Stimulated activated CD4-positive, alpha-beta T cell treated with anti-CD3 and anti-CD28 coated beads, Interleukin-2, amount 100 ng/mL, for 24 hours (primary cell): Measurements from ENCODE around the gene TADA3.

ENCODE experiments used
- DNase-seq, 2 donors: peaks; one replicate each; pipeline ENCODE4 v3.0.0-alpha.2; 2020

The TADA3 gene, protein sequence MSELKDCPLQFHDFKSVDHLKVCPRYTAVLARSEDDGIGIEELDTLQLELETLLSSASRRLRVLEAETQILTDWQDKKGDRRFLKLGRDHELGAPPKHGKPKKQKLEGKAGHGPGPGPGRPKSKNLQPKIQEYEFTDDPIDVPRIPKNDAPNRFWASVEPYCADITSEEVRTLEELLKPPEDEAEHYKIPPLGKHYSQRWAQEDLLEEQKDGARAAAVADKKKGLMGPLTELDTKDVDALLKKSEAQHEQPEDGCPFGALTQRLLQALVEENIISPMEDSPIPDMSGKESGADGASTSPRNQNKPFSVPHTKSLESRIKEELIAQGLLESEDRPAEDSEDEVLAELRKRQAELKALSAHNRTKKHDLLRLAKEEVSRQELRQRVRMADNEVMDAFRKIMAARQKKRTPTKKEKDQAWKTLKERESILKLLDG

DNA sequence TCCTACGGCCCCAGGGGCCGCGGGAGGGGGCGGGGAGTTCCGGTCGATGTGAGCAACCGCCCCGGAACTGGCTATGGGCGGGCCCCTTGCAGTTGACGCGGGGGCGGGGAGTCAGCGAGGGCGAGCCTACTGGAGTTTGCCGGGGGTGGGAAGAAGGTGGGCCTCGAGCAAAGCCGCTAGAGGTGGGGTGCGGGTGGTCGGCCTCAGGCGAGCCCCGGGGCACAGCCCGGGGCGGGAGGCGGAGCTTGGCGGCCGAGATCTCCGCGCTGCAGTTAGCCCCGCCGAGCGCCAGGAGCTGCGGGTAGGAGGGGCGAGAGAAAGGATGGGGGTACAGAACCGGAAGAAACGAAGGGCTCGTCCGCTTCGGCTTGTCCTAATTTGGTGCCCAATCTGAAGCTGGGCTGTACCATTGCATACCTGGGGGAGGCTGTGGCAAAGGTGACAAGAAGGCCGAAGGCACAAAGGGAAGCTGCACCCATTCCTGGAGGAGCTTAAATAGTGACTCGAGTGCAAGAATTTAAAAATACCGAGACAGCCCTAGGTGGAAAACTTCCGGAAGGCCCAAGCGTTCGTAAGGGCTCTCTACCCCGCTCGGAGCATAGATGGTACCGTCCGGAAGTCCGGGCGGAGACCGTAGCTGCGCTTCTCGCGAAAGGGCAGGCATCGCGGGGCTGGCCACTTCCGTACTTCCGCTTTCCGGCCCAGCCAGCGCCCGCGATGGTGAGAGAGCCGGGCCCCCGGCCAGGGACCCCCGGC lies at the start of gene TADA3, which contains the start of gene ARPC4:
Gene TADA3 (minus strand): TSS at position 69 of the 756 bp plus-strand sequence. CDS start 1,007 bp downstream, outside the sequence.
Gene ARPC4 (plus strand): TSS at position 678 of the 756 bp plus-strand sequence. CDS start 40 bp downstream, at position 718.
- DNase-seq: peak; percentile 91 to 92

DNA sequence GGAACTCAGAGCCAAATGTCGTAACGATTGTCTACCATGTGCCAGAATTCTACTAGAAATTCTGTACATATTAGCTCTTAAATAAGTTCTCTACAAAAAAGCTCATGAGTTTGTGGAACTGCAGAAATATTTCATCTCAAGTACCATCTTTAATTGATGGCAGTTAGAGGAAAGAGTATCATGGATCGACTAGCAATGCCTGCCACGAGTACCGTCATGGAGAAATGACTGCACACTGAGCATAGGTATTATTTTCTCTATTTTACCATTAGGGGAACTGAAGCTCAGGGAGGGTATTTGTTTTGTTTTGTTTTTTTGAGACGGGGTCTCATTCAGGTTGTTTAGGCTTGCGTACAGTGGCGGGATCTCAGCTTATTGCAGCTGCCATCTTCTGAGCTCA lies 48.7 kb upstream of the TADA3 start:
- DNase-seq: no peak

DNA sequence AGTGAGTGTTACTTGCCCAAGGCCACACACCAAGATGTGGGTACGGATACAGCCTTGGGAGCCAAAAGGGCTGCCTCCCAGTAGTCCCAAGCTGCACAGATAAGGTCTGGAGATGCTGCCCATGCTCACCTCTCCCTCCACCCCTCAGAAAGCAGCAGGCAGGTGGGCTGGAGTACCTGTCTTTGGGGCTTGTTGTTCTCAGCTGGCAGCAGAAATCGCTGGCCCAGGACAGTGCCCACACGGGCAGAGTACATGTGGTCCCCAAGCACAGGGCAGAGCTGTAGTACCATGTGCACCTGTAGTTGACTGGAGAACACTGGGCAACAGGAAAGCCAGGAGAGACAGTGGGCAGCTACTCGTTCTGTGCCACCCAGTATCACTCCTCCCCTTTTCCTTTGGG lies 46.6 kb upstream of the TADA3 start:
- DNase-seq: no peak

DNA sequence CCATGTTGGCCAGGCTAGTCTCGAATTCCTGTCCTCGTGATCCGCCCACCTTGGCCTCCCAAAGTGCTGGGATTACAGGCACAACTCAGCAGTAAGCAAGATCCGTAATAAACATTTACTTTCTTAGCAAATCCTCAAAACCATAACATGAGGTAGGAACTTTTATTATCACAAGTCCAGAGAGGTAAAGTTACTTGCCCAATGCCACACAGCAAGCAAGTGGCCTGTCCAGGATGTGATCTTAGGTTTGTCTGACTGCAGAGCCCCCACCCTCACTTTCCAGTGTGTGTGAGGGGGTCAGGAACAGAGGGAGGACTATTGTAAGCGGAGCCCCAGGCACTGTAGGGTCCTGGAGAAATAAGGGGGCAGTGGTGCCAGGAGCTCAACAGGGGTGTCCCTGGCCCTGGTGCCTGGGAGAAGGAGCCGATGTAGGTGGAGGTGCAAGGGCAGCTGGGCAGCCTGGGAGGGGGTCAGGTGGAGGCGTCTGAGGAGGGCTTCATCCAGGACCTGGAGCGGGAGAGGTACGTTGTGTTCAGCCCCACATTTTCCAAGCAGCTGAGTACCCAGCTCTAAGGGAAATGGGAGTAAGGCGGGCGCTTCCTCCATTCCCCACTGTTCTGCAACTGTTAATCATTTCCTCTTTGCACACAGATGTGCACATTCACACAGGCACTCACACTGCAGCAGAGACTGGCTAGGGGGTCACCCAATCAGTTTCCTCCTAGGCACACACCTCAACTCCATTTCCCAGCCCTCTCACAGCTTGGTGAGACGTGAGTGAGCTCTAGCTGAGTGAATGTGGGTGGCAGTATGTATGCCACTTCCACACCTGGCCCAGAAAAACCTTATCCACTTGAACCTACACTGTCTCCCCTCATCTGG lies 45.7 kb upstream of the TADA3 start:
- no peak for DNase-seq

DNA sequence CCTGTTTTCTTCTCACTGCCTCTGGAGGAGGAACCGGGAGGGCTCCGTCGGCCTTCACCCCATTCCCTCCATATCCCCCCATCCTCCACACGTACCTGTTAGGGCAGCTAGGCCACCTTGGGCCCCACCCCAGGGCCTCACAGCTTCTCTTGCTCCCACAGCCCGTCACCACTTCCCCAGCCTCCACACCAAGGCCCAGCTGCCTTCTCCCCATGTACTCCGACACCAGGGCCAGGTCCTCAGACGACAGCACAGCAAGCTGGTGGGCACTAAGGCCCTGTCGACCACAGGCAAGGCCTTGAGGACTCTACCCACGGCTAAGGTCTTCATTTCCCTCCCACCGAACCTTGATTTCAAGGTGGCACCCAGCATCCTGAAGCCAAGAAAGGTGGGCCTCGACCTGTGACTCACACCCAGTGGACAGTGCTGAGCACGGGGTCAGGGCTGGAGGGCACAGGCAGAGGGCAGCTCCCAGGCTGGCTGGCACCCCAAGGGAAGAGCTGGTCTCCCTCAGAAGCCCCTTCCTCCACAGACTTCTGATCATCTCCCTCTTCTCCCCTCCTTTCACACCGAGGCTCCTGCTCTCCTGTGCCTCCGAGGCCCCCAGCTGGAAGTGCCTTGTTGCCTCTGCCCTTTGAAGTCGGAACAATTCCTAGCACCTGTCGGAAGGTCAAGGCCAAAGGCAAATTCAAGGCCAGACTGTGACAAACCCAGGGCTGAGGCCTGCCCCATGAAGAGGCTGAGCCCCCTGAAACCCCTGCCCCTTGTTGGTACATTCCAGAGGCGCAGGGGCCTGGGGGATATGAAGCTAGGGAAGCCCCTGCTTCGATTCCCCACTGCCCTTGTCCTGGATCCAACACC lies 42.5 kb upstream of the TADA3 start:
- DNase-seq: no peak

DNA sequence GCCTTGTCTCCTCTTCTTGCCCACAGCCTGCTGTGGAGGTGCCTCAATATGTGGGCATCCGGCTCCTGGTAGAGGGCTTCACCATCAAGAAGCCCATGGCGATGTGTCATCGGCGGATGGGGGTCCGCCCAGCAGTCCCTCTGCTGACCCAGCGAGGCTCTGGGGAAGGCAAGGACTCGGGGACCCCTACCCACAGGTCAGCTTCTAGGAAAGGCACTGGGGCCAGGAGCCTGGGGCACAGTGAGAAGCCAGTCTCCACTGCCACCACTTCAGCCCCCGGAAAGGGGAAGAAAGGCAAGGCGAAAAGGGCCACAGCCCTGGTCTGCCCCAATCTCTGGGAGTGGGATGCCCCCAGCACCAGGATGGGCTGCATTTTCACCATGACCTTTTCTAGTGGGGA lies 40.8 kb upstream of the TADA3 start:
- DNase-seq: no peak

DNA sequence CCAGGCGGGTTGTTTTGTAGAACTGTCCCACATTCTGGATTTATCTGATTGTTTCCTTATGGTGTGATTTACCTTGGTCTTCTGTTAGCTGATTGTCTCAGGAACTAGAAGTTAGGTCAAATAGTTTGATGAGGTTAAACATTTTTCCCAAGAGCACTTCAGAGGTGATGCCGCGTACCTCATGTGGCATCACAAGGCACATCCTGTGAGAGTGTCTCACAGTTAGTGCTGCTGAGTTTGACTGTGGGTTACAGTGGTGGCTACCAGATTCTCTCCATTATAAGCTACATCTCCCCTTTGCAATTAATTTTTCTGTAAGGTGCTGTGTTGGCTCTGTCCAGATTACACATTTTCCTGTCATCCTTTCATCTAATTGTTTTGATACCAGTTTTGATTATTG lies 39.0 kb upstream of the TADA3 start:
- DNase-seq: no peak

DNA sequence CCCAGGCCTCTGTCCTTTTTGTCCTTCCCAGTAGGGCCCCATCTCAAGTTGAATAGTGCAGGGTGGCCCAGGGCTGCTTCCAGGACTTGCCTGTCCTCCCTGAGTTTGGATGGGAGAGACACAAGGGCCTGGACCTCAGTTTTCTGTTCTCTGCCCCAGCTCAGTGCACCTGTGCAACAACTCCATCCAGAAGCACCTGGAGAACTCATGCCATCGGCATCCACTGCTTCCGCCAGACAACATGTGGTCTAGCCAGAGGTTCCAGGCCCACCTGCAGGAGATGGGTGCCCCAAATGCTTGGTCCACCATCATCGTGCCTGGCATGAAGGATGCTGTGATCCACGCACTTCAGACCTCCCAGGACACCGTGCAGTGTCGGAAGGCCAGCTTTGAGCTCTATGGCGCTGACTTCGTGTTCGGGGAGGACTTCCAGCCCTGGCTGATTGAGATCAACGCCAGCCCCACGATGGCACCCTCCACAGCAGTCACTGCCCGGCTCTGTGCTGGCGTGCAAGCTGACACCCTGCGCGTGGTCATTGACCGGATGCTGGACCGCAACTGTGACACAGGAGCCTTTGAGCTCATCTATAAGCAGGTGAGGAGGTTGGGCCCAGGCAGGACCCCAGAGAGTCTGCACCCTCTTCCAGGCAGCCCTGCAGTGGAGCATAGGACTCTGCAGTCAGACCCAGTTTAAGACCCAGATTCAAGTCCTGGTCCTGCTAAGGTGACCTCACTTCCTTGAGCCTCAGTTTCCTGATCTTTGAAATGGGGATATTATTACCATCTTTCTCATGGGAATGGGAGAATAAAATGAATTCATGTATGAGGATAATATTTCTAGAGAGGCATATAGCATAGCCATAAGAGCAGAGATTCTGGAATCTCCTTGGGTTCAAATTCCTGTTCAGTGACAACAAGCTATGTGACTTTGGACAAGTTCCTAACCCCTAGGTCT lies 36.8 kb upstream of the TADA3 start:
- no peak for DNase-seq

DNA sequence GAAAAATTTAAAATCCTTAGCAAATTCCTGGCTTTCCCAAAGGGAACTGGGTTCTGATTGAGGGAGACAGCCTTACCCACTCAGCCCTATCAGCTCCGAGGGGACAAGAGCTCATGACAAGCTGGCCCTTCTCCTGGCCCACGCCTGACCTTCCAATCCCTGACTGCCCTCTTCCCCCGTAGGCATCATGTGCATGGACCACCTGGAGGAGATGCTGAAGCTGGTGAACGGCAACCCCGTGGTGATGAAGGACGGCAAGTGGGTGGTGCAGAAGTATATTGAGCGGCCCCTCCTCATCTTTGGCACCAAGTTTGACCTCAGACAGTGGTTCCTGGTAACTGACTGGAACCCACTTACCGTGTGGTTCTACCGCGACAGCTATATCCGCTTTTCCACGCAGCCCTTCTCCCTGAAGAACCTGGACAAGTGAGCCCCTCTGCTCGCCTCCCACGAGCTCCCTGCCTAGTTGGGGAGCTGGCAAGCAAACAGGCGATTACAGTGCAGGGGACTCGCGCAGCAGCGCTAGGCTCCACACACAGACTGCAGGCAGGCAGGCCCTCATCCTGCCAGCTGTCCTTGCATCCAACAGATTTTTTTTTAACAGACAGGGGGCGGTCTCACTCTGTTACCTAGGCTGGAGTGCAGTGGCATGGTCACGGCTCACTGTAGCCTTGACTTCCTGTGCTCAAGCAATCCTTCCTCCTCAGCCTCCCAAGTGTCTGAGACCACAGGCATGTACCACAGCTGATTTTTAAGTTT lies 34.7 kb upstream of the TADA3 start:
- peak in 1 of 2 donors; percentile 25 for DNase-seq

DNA sequence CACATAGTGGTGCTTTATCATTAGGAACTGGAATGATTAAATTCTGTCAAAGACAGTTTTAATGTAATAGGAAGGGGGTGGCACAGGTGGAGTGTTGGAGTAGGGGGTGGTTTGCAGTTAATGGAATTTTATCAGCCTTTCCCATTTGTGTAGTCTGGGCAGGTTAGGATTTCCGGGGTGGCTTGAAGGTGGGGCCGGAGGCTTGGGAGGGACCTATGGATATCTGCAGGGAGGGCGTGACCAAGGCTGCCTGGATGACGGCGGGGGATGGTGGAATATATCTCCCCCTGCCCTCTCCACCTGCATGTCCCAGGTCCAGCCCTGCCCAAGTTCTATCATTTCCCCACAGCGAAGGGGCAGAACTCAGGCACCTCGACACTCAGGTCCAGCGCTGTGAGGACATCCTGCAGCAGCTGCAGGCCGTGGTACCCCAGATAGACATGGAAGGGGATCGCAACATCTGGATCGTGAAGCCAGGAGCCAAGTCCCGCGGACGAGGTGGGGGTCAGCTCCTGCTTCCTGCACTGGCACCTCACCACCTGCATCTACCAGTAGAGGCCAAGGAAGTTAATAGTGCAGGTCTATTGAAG lies 33.3 kb upstream of the TADA3 start:
- DNase-seq: no peak

DNA sequence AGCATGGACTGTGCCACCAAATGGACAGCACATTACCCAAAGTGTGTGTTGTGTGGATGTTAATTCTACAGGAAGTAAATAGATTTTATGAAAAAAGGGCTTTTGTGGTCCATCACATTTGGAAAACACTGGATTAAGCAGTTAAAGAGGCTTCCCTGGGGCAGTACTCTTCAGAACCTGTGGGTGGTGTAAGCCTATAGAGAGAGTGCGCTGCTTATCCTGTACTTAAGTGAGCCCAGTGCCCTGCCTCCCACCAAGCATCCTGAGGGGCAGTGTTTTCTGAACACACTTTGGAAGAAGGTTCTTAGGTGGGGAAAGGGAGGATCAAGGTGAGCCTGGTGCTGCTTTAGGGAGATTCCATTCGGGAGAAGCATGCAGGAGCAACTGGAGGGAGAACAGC lies 28.7 kb upstream of the TADA3 start:
- DNase-seq: no peak

DNA sequence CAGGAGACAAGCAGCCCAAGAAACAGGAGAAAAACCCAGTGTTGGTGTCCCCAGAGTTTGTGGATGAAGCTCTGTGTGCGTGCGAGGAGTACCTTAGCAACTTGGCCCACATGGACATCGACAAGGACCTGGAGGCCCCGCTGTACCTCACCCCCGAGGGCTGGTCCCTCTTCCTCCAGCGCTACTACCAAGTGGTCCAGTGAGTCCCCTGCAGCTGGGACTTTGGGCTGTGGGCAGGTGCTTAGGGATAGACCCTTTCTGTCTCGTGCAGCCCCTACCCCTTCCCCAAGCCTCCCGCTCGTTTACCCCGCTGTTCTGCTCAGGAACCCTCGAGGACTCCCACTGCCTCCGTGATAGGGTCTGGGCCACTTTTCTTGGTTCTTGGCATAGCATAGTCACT lies 28.3 kb upstream of the TADA3 start:
- DNase-seq: no peak

DNA sequence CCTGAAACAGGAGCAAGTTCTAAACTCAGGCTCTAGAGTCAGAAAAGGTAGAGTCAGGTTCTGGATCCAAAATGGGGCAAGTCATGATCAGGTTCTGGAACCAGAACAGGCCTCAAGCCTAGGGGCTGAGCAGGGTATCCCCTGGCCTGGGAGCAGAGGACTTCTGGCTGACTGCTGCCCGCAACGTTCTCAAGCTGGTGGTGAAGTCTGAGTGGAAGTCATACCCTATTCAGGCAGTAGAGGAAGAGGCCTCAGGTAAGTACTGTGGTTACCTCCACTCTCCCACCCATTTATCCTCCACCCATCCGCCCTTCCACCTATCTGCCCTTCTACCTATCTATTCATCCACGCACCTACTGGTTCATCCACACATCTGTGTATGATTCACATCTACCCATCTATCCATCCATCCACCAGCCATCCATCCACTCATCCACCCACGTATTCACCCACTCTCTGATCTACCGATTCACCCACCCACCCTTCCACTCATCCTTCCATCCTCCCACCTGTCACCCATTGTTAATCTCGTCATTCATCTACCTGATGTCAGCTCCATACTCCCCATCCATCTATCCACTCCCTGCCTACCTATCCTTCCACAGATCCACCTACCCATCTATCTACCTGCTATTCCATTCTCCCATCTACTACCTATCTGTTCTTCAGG lies 26.5 kb upstream of the TADA3 start:
- DNase-seq: no peak

DNA sequence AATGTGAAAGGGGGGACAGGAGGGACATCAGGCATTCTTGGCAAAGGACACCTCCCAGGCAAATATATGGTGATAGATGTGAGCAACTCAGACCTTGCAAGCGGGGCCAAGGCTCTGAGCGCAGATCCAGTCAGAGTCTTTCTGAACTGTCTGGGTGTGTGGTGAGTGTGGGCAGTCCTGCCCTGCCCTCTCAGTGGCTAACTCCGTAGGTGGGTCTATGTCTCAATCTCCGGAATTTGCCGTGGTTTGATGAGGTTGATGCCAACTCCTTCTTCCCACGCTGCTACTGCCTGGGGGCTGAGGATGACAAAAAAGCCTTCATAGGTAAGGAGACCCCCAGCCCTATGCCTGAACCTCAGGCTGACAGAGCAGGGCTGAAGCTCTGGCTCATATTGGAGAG lies 25.2 kb upstream of the TADA3 start:
- DNase-seq: no peak

DNA sequence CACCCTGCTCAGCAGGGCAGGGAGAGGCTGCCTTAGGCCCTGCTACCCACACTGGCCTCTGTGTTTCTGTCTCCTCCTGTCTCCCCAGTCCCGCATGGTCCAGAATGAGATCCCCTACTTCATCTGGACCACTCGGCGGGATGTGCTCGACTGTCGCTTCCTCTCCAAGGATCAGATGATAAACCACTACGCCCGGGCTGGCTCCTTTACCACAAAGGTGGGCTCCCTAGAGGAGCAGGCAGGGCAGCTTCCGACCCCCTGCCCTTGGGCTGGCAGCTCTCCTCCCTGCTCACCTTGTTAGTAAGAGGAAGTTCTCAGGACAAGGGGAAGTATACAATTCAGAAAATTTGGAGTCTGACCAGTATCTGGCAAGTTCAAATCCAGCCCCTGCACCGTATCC lies 23.7 kb upstream of the TADA3 start:
- no peak for DNase-seq

DNA sequence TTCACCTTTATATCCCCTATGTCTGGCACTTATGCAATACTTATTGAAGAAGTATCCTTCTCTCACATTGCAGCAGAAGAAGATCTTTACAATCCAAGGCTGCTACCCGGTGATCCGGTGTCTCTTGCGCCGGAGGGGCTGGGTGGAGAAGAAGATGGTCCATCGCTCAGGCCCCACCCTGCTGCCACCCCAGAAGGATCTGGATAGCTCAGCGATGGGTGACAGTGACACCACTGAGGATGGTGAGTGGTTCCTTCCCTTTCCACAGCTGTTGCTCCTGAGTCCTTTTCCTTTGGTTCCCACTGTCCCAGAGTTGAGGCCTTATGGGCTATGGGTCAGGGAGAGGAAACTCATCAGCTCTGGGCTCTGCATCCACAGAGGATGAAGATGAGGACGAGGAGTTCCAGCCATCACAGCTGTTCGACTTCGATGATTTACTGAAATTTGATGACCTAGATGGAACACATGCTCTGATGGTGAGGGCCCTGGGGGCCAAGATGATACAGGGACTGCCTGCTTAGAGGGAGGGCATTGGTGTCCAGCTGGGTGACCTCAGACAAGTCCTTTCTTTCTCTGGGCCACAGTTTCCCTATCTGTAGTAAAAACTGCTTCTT lies 20.7 kb upstream of the TADA3 start:
- DNase-seq: no peak

DNA sequence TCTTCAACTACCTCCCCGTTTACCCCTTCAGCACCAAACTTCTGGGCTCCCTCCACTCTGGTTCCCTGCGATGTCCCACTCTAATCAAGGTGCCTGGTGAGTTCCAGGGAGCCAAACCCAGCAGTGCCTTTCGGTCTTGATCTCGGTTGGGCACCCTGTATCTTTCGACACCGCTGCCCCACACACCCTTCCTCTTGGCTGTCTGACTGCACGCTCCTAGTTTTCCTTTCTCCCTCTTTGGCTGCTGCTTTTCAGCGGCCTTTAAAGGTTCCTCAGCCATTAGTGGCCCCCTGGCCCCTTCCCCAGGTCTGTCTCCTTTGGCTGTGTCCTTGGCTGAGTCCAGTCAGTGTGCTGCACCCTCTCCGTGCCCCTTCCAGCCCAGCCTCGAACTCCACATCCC lies 18.6 kb upstream of the TADA3 start:
- DNase-seq: no peak

DNA sequence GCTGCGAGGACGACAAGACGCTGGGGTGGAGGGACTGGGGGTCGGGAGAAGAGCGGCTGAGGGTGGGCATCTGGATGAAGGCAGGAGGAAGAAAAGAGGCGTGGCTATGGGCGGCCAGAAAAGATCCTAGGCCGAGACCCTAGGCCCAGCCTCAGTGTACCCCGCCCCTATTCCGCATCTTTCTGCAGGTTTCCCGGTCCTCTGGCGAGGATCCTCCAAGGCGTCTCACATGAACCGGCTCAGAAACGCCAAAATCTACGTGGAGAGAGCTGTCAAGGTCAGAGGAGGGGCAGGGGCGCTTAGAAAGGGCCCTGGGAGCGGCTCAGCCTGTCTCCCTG lies 18.1 kb upstream of the TADA3 start:
- no peak for DNase-seq
